PC-9 (cell line): ENCODE measurements around the gene GIPC3. TPM values are rescaled to one million over a fixed set of nuclear protein-coding genes. Genes with fewer than 3 reads are reported as not detected.

Source experiments
- BruUV-seq: library from RNA; stranded (reverse); fragments of 400-500 nt; replicated peaks from 2 replicates; lab custom pipeline; 2021; lab: Mats Ljungman, UMichigan
- CTCF ChIA-PET: fragments of 300-600 bp; sonication (Branson Sonifier 250); formaldehyde crosslinking; loops from one replicate; lab custom pipeline; 2022; ENCODE audit warnings: antibody characterized with exemption; lab: Charles Lee
- POLR2A ChIA-PET: fragments of 300-600 bp; sonication (Branson Sonifier 250); formaldehyde crosslinking; loops from one replicate; lab custom pipeline; 2022; ENCODE audit warnings: antibody characterized with exemption; ENCODE audit not compliant: unreplicated experiment; lab: Charles Lee
- DNase-seq, 2 experiments: peaks; one replicate each; pipeline versions ENCODE4 v3.0.0 to v3.0.0-alpha.2; 2015 to 2022; ENCODE audit warnings: mixed read lengths in 1 of 2
- H2AFZ ChIP-seq: fragments of 200-600 bp; sonication (generic); 2 replicates; pipeline ENCODE4 v1.8.1; 2017; ENCODE audit warnings: antibody characterized with exemption
- H3F3A ChIP-seq: fragments of 200-600 bp; sonication (generic); 2 replicates; pipeline ENCODE4 v1.8.1; 2017; ENCODE audit warnings: antibody characterized with exemption, mild to moderate bottlenecking, low read depth; ENCODE audit not compliant: insufficient read depth
- H3K27ac ChIP-seq: fragments of 200-600 bp; sonication (generic); 2 replicates; pipeline ENCODE4 v1.6.1; 2016; ENCODE audit warnings: mixed run types
- H3K27me3 ChIP-seq: fragments of 200-600 bp; sonication (generic); 2 replicates; pipeline ENCODE4 v1.6.1; 2016; ENCODE audit warnings: low read depth, mixed run types; ENCODE audit not compliant: insufficient read depth
- H3K36me3 ChIP-seq: fragments of 200-600 bp; sonication (generic); 2 replicates; pipeline ENCODE4 v1.6.1; 2016; ENCODE audit warnings: low read depth, mixed run types
- H3K4me1 ChIP-seq: fragments of 200-600 bp; sonication (generic); replicated peaks from 2 replicates; pipeline ENCODE4 v1.6.1; 2016; ENCODE audit warnings: mixed run types; ENCODE audit not compliant: insufficient read depth
- H3K4me2 ChIP-seq: fragments of 200-600 bp; sonication (generic); 2 replicates; pipeline ENCODE4 v1.6.1; 2017; ENCODE audit warnings: mixed run types
- H3K4me3 ChIP-seq: fragments of 200-600 bp; sonication (generic); 2 replicates; pipeline ENCODE4 v1.6.1; 2016; ENCODE audit warnings: mixed run types
- H3K79me2 ChIP-seq: fragments of 200-600 bp; sonication (generic); 2 replicates; pipeline ENCODE4 v1.6.1; 2017; ENCODE audit warnings: low read depth, mixed run types
- H3K9me2 ChIP-seq: fragments of 200-600 bp; sonication (generic); 2 replicates; pipeline ENCODE4 v1.8.1; 2017; ENCODE audit warnings: mild to moderate bottlenecking; ENCODE audit not compliant: insufficient read depth
- H3K9me3 ChIP-seq: fragments of 200-600 bp; sonication (generic); 2 replicates; pipeline ENCODE4 v1.8.1; 2016; ENCODE audit warnings: low read depth; ENCODE audit not compliant: insufficient read depth
- H4K20me1 ChIP-seq: fragments of 200-600 bp; sonication (generic); 2 replicates; pipeline ENCODE4 v1.8.1; 2017; ENCODE audit not compliant: insufficient read depth
- EZH2 ChIP-seq: fragments of 200-600 bp; sonication (generic); IDR thresholded peaks from 2 replicates; pipeline ENCODE4 v1.8.0; 2017; ENCODE audit warnings: antibody characterized with exemption, low read depth
- intact Hi-C: fragments of 100-400 bp; cut with micrococcal nuclease; formaldehyde crosslinking; loops from one replicate; pipeline ENCODE4 v1.10.0; 2022; ENCODE audit not compliant: unreplicated experiment
- total RNA-seq: library from RNA; stranded (reverse); gene quantifications from 2 replicates; pipeline ENCODE4 v1.2.3, GENCODE V29; 2021
- TF ChIP-seq, protein P1 (sequence below): fragments of 200-600 bp; sonication (generic); conservative IDR thresholded peaks from 2 replicates; pipeline ENCODE4 v1.6.1; 2017; ENCODE audit warnings: mixed run types, antibody characterized with exemption, mild to moderate bottlenecking, moderate library complexity

The GIPC3 gene
- total RNA-seq, 1 experiment from 2014 or later = not detected

GRCh38 chr19:3575949-3576673 is 9.2 kb upstream of the GIPC3 start:
- Histone ChIP-seq H3K4me1 (peaks cover 6% of the 10 kb centered on the region; the same call in 1 of the 2 replicates), H4K20me1 (peaks cover 10% of the 10 kb centered on the region), H3K27me3 (no peaks in the 10 kb centered on the region), H3K4me2 (no peak overlapping the region), H3K27ac (no peak overlapping the region), H3F3A (peaks cover 11% of the 10 kb centered on the region; the same call in 1 of the 2 replicates), H3K79me2 (peaks cover 6% of the 10 kb centered on the region), H3K36me3 (no peaks in the 10 kb centered on the region), H3K9me3 (no peaks in the 10 kb centered on the region), H3K9me2 (no peaks in the 10 kb centered on the region), H2AFZ (no peak overlapping the region), H3K4me3 (no peak overlapping the region)
- intact Hi-C loops = no loop called here
- BruUV-seq = no TSS peak
- no peak for TF ChIP-seq EZH2
- TF ChIP-seq, protein P1, sequence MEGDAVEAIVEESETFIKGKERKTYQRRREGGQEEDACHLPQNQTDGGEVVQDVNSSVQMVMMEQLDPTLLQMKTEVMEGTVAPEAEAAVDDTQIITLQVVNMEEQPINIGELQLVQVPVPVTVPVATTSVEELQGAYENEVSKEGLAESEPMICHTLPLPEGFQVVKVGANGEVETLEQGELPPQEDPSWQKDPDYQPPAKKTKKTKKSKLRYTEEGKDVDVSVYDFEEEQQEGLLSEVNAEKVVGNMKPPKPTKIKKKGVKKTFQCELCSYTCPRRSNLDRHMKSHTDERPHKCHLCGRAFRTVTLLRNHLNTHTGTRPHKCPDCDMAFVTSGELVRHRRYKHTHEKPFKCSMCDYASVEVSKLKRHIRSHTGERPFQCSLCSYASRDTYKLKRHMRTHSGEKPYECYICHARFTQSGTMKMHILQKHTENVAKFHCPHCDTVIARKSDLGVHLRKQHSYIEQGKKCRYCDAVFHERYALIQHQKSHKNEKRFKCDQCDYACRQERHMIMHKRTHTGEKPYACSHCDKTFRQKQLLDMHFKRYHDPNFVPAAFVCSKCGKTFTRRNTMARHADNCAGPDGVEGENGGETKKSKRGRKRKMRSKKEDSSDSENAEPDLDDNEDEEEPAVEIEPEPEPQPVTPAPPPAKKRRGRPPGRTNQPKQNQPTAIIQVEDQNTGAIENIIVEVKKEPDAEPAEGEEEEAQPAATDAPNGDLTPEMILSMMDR = no peak
- POLR2A ChIA-PET = no interaction called here
- CTCF ChIA-PET = interaction anchor here (0.5 to 0.8 kb wide), 2 partner anchors 120 to 719 kb away, joined by 3 read pairs; no protein-coding TSS in a partner anchor
- DNase-seq = no peak

DNA sequence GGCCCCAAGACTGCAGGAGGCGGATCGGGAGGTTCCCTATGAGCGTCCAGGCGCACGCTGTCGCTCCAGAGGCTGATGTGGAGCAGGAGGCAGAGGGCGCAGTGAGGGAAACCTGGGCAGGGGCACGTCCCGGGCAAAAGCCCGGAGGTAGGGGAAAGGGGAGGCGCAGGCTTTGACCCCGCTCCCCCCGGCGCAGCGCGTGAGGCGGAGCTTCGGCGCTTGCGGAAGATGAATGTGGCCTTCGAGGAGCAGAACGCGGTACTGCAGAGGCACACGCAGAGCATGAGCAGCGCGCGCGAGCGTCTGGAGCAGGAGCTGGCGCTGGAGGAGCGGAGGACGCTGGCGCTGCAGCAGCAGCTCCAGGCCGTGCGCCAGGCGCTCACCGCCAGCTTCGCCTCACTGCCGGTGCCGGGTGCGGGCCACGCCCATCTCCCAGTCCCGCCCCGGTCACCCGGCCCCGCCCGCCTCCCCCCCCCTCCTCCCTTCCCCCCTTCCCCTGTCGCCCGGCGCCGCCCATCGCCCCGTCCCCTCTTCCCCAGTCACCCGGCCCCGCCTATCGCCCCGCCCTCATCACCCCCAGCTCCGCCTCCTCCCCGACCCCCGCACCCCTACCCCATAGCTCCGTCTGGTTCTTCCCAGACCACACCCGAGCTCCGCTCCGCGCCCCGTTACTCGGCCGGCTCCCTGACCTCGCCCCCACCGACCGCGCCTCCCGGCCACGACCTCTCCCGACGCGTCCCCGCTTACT is 8.4 kb upstream of the GIPC3 start:
- peaks cover 6% of the 10 kb centered on the region for H3K79me2 ChIP-seq
- ChIA-PET CTCF (interaction anchor here (0.6 kb wide), 1 partner anchor 642 kb away, joined by 4 read pairs; no protein-coding TSS in a partner anchor), POLR2A (no interaction called here)
- H3K4me3 ChIP-seq = no peak overlapping the region
- no peaks in the 10 kb centered on the region for H3K9me3 ChIP-seq
- no peak overlapping the region for H3K4me2 ChIP-seq
- no peaks in the 10 kb centered on the region for H3K9me2 ChIP-seq
- peaks cover 10% of the 10 kb centered on the region for H4K20me1 ChIP-seq
- H2AFZ ChIP-seq = no peak overlapping the region
- intact Hi-C loops = no loop called here
- no TSS peak for BruUV-seq
- no peak for TF ChIP-seq EZH2
- TF ChIP-seq, protein P1 = no peak
- no peak overlapping the region for H3K27ac ChIP-seq
- no peaks in the 10 kb centered on the region for H3K36me3 ChIP-seq
- no peaks in the 10 kb centered on the region for H3K27me3 ChIP-seq
- H3K4me1 ChIP-seq = peaks cover 5% of the 10 kb centered on the region; the same call in 1 of the 2 replicates
- DNase-seq = no peak
- H3F3A ChIP-seq = peaks cover 11% of the 10 kb centered on the region; the same call in 1 of the 2 replicates

DNA sequence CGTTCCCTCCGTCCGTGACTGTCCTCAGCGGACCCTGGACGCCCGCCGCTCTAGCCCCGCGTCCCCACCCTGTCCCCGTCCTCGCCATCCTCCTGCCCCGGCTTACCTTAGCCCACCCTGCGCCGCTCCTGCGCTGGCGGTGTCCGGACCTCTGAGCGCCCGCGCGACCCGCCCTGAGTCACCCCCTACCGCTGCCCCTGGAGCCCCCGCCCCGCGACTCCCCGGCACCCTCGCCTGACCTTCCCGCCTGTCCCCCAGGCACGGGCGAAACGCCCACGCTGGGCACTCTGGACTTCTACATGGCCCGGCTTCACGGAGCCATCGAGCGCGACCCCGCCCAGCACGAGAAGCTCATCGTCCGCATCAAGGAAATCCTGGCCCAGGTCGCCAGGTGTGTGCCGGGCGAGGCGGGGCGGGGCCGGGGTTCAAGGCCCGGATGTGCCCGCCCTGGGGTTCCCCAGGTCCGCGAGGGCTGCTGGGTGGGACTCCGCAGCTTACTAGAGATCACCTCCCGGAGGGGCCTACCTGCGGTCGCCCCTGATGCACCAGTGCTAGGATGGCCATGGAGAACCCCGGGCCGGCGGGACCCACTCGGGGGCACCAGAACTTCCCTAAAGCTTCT is 7.4 kb upstream of the GIPC3 start:
- no peak overlapping the region for H3K4me3 ChIP-seq
- POLR2A ChIA-PET = interaction anchor here (0.6 kb wide), 1 partner anchor 30 kb away, joined by 13 read pairs; no protein-coding TSS in a partner anchor

More for the DNA sequence above, 7.4 kb upstream of the GIPC3 start:
- H3K36me3 ChIP-seq = no peaks in the 10 kb centered on the region
- no TSS peak for BruUV-seq
- peaks cover 11% of the 10 kb centered on the region; the same call in 1 of the 2 replicates for H3F3A ChIP-seq
- CTCF ChIA-PET = no interaction called here
- no peak overlapping the region for H2AFZ ChIP-seq
- no peak for DNase-seq
- no peak for TF ChIP-seq EZH2
- TF ChIP-seq, protein P1 = no peak
- no peaks in the 10 kb centered on the region for H3K9me3 ChIP-seq
- no peak overlapping the region for H3K27ac ChIP-seq
- no peak overlapping the region for H3K4me2 ChIP-seq
- no peaks in the 10 kb centered on the region for H3K27me3 ChIP-seq
- intact Hi-C loops = no loop called here
- peaks cover 10% of the 10 kb centered on the region for H4K20me1 ChIP-seq
- no peaks in the 10 kb centered on the region for H3K9me2 ChIP-seq
- H3K4me1 ChIP-seq = no peaks in the 10 kb centered on the region
- peaks cover 6% of the 10 kb centered on the region for H3K79me2 ChIP-seq
